Prostate gland (tissue), 2 donors: ENCODE results near the gene ZSCAN32. TPM values are rescaled to one million over a fixed set of nuclear protein-coding genes. Genes with fewer than 3 reads are reported as not detected.

Experiments
- DNase-seq: peaks from one replicate; pipeline ENCODE4 v3.0.0-alpha.2; 2019; ENCODE audit warnings: low spot score
- H3K27ac ChIP-seq, 2 donors: fragments of 200-600 bp; sonication (generic); 2 replicates each; pipeline ENCODE4 v1.5.1; 2017 to 2019
- H3K27me3 ChIP-seq: fragments of 200-600 bp; sonication (generic); replicated peaks from 2 replicates; pipeline ENCODE4 v1.5.1; 2019; ENCODE audit not compliant: insufficient read depth
- H3K36me3 ChIP-seq, 2 donors: fragments of 200-600 bp; sonication (generic); 1 replicate in 1 of 2; 2 replicates in 1 of 2; pipeline versions ENCODE4 v1.5.1 to v1.8.1; 2017 to 2019
- H3K4me1 ChIP-seq: fragments of 200-600 bp; sonication (generic); replicated peaks from 2 replicates; pipeline ENCODE4 v1.5.1; 2019
- H3K4me3 ChIP-seq, 2 donors: fragments of 200-600 bp; sonication (generic); 2 replicates each; pipeline ENCODE4 v1.5.1; 2017 to 2019
- H3K9me3 ChIP-seq: fragments of 200-600 bp; sonication (generic); 2 replicates; pipeline ENCODE4 v1.5.1; 2017
- POLR2A ChIP-seq: fragments of 450-650 bp; IDR thresholded peaks from one replicate; pipeline ENCODE4 v1.6.1; 2016; ENCODE audit warnings: antibody characterized with exemption, mild to moderate bottlenecking
- POLR2AphosphoS5 ChIP-seq: sonication (generic); formaldehyde crosslinking; IDR thresholded peaks from one replicate; pipeline ENCODE4 v1.6.1; 2017; ENCODE audit warnings: antibody characterized with exemption
- WGBS: methylation state at CpG from one replicate; pipeline ENCODE4 v1.1.5; 2018; 5-methylcytosine and 5-hydroxymethylcytosine counted together
- intact Hi-C: fragments of 100-400 bp; cut with DNase I; formaldehyde crosslinking; loops from one replicate; pipeline ENCODE4 v1.14.2; 2022
- total RNA-seq, 2 donors: library from RNA; depleted of rRNA; stranded (reverse); fragments of >200 nt; gene quantifications; one replicate each; pipeline ENCODE4 v1.1.0, GENCODE V29; 2016
- TF ChIP-seq, protein P1 (sequence below), 4 experiments: fragments of 200-600 bp in 2 of 4; fragments of 450-650 bp in 2 of 4; sonication (generic) in 2 of 4; IDR thresholded peaks; 1 replicate in 3 of 4; 2 replicates in 1 of 4; pipeline ENCODE4 v1.5.1; 2016 to 2019; ENCODE audit warnings: antibody characterized with exemption in 4 of 4, mild to moderate bottlenecking in 2 of 4, moderate library complexity in 2 of 4

ZSCAN32 gene
- total RNA-seq, 2 donors from 2014 or later, result 15.2 to 17.4 TPM

DNA sequence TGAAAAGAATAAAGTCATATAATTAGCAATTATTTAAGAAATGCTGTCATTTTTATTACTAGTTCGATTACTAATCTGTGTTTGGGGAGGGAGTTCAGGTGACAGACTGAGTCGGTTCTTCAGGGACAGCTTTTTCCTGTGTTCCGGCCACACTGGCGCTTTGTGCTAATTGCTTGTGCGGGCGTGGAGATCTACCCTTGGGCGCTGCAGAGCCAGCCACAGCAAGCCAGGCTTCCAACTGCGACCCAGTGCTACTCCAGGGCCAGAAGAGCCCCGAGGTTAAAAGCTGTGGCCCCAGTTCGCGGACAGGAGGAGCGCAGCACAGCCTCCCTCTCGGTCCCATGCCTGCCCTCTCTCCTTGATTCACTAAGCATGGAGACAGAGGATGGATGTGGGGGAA lies 51.6 kb downstream of the ZSCAN32 start:
- Histone ChIP-seq H3K9me3 (no peaks in the 10 kb centered on the region), H3K36me3 (no peaks in the 10 kb centered on the region), H3K27me3 (no peaks in the 10 kb centered on the region), H3K4me3 (no peak overlapping the region), H3K27ac (no peak overlapping the region), H3K4me1 (no peaks in the 10 kb centered on the region)
- intact Hi-C loops, result no loop called here
- DNase-seq, result no peak
- 54% methylated on average over 13 of the region's 13 CpGs for WGBS
- TF ChIP-seq POLR2AphosphoS5 (no peak), POLR2A (no peak)
- TF ChIP-seq, protein P1, sequence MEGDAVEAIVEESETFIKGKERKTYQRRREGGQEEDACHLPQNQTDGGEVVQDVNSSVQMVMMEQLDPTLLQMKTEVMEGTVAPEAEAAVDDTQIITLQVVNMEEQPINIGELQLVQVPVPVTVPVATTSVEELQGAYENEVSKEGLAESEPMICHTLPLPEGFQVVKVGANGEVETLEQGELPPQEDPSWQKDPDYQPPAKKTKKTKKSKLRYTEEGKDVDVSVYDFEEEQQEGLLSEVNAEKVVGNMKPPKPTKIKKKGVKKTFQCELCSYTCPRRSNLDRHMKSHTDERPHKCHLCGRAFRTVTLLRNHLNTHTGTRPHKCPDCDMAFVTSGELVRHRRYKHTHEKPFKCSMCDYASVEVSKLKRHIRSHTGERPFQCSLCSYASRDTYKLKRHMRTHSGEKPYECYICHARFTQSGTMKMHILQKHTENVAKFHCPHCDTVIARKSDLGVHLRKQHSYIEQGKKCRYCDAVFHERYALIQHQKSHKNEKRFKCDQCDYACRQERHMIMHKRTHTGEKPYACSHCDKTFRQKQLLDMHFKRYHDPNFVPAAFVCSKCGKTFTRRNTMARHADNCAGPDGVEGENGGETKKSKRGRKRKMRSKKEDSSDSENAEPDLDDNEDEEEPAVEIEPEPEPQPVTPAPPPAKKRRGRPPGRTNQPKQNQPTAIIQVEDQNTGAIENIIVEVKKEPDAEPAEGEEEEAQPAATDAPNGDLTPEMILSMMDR (IDR thresholded peaks at IDR 0.05), result no peak

DNA sequence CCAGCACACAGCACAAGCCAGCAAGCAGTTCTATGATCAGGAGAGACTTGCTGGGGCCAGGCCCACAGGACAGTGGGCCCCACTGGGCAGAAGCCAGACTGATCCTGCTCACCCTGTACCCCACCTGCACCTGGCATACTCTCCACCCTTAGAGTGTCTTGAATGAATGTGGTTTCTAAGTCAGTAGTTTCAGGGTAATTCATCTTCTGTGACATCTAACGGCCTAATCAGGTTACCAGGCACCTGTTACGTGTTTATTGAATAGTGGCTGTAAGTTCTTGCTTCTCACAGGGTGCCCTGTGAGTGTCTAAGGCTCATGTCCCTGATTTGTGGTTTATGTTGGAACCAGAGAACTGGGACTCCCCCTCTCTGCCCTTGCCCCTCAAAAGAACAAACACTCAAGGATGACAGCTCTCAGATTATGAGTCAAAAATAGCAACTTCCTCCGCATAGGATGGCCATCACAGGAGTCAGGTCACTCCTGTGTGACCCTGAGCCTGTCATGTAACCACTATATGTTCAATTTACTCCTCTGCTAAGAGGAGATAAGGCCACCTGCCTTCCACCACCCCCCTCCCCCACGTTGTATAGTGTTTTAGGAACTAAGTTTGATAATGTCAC lies 52.1 kb downstream of the ZSCAN32 start:
- Histone ChIP-seq H3K9me3 (no peaks in the 10 kb centered on the region), H3K4me3 (no peak overlapping the region), H3K27ac (no peak overlapping the region), H3K36me3 (no peaks in the 10 kb centered on the region), H3K27me3 (no peaks in the 10 kb centered on the region), H3K4me1 (no peaks in the 10 kb centered on the region)
- intact Hi-C loops, result no loop called here
- TF ChIP-seq POLR2A, result no peak
- no peak for TF ChIP-seq POLR2AphosphoS5
- TF ChIP-seq, protein P1 (IDR thresholded peaks at IDR 0.05), result no peak
- DNase-seq, result no peak
- 45% methylated on average over 4 of the region's 4 CpGs for WGBS

DNA sequence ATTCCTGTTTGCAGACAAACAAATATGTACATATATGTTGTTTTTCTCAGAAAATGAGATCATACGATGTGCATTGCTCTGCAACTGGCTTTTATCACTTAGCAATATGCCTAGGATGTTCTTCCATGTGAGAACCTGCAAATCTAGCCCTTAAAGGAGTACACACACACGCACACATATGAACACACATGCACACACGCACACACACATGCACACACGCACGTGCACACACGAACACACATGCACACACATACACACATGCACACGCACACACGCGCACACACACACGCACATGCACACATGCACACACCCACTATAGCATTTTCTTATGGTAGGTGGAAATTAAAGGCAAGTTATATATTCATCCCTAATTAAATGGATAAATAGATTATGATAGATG lies 53.2 kb downstream of the ZSCAN32 start:
- H3K4me3 ChIP-seq, result no peak overlapping the region
- intact Hi-C loops, result no loop called here
- WGBS, result 57% methylated on average over 10 of the region's 10 CpGs

DNA sequence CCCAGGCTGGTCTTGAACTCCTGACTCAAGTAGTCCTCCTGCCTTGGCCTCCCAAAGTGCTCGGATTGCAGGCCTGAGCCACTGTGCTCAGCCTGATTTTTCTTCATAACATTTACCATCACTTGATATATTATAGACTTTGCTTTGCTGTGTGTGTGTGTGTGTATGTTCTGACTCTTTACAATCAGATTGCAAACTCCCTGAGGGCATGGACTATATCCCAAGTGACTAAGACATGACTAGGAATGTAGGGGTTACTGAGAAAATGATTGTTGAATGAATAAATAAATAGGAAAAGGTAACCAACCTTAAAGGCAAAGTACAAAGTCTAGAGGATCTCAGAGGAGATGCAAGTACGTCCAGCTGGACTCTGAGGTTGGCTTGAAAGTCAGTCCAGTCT lies 54.8 kb downstream of the ZSCAN32 start:
- intact Hi-C loops, result no loop called here
- WGBS, result 55% methylated on average over 2 of the region's 2 CpGs
- Histone ChIP-seq H3K27me3 (no peaks in the 10 kb centered on the region), H3K36me3 (no peaks in the 10 kb centered on the region), H3K9me3 (no peaks in the 10 kb centered on the region), H3K4me3 (no peak overlapping the region), H3K27ac (no peak overlapping the region), H3K4me1 (no peaks in the 10 kb centered on the region)
- no peak for DNase-seq
- TF ChIP-seq, protein P1 (IDR thresholded peaks at IDR 0.05), result no peak
- TF ChIP-seq POLR2A, result no peak
- no peak for TF ChIP-seq POLR2AphosphoS5

More for the DNA sequence above, 53.2 kb downstream of the ZSCAN32 start:
- Histone ChIP-seq H3K27me3 (no peaks in the 10 kb centered on the region), H3K36me3 (no peaks in the 10 kb centered on the region), H3K9me3 (no peaks in the 10 kb centered on the region), H3K4me1 (no peaks in the 10 kb centered on the region), H3K27ac (no peak overlapping the region)
- DNase-seq, result no peak
- TF ChIP-seq, protein P1 (IDR thresholded peaks at IDR 0.05), result no peak
- TF ChIP-seq POLR2A (no peak), POLR2AphosphoS5 (no peak)

Other genes with a start within 250 kb of the ZSCAN32 start
- not detected for gene OR1F1, start 212.8 kb downstream of the ZSCAN32 start, total RNA-seq
- 10 to 100 TPM in 1 of 2 donors, 1 to 10 TPM in 1; 8.2 to 18.6 TPM for gene ZNF200, start 165.8 kb downstream of the ZSCAN32 start, total RNA-seq
- gene MEFV, start 144.4 kb downstream of the ZSCAN32 start, total RNA-seq, result 1 to 10 TPM in 1 of 2 donors, under 1 TPM in 1; 0.77 to 5.9 TPM
- 10 to 100 TPM; 51.2 to 88.8 TPM for gene ZNF263, start 117.5 kb downstream of the ZSCAN32 start, total RNA-seq
- 10 to 100 TPM in 1 of 2 donors, 1 to 10 TPM in 1; 4.4 to 15.5 TPM for gene TIGD7, start 95.6 kb downstream of the ZSCAN32 start, total RNA-seq
- 10 to 100 TPM; 34.9 to 41.5 TPM for gene ZNF75A, start 95.5 kb downstream of the ZSCAN32 start, total RNA-seq
- 1 to 10 TPM in 1 of 2 donors, not detected in 1; 1.1 TPM for gene OR2C1, start 45.1 kb downstream of the ZSCAN32 start, total RNA-seq
- 10 to 100 TPM; 11.2 to 19.8 TPM for gene ZNF174, start 211 bp upstream of the ZSCAN32 start, total RNA-seq
- 1 to 10 TPM; 2.1 to 9.5 TPM for gene ZNF597, start 42.5 kb upstream of the ZSCAN32 start, total RNA-seq
- 10 to 100 TPM; 48.1 to 99.2 TPM for gene NAA60, start 42.7 kb upstream of the ZSCAN32 start, total RNA-seq
- 1 to 10 TPM in 1 of 2 donors, not detected in 1; 1.1 TPM for gene C16orf90, start 94.5 kb upstream of the ZSCAN32 start, total RNA-seq
- gene CLUAP1, start 100.0 kb upstream of the ZSCAN32 start, total RNA-seq, result 10 to 100 TPM; 17.9 to 35.1 TPM
- gene NLRC3, start 176.4 kb upstream of the ZSCAN32 start, total RNA-seq, result under 1 TPM; 0.85 to 0.87 TPM
- 10 to 100 TPM in 1 of 2 donors, 1 to 10 TPM in 1; 4.9 to 14.7 TPM for gene SLX4, start 210.6 kb upstream of the ZSCAN32 start, total RNA-seq